PFSK-1 (cell line): ENCODE results near the gene CFAP20DC.

Experiments used
- FOXP2 ChIP-seq: optimal IDR thresholded peaks from 2 replicates; pipeline ENCODE3; 2011; ENCODE audit warnings: borderline replicate concordance, control low read depth, inconsistent platforms; ENCODE audit not compliant: insufficient read depth; ENCODE audit errors: extremely low read length, extremely low read depth
- POLR2AphosphoS5 ChIP-seq: IDR thresholded peaks from 2 replicates; pipeline ENCODE4 v1.6.1; 2012; ENCODE audit warnings: low read depth, mild to moderate bottlenecking, control low read depth, low read length, moderate library complexity
- REST ChIP-seq, 2 experiments: IDR thresholded peaks; 2 replicates each; pipeline versions ENCODE4 v1.6.1 to v1.8.0; 2011 to 2012; ENCODE audit warnings: low read depth in 2 of 2, low read length in 2 of 2, control low read depth in 1 of 2, inconsistent platforms in 1 of 2, mild to moderate bottlenecking in 1 of 2, moderate library complexity in 1 of 2; ENCODE audit not compliant: insufficient read depth in 1 of 2
- SIN3A ChIP-seq: IDR thresholded peaks from 2 replicates; pipeline ENCODE4 v1.6.1; 2012; ENCODE audit warnings: mild to moderate bottlenecking, low read length, moderate library complexity, borderline replicate concordance; ENCODE audit not compliant: insufficient read depth
- TAF1 ChIP-seq: IDR thresholded peaks from 2 replicates; pipeline ENCODE4 v1.6.1; 2012; ENCODE audit warnings: low read length, control low read depth, borderline replicate concordance; ENCODE audit not compliant: insufficient read depth

The CFAP20DC gene

GRCh38 chr3:58946875-58947274 lies 103.0 kb downstream of the CFAP20DC start:
- no peak for TF ChIP-seq POLR2AphosphoS5
- TF ChIP-seq REST (IDR thresholded peaks at IDR 0.05; ENCODE audit: insufficient read depth in 1 of 2, low read depth in 2 of 2, low read length in 2 of 2), result no peak
- TF ChIP-seq SIN3A, result no peak
- no peak for TF ChIP-seq TAF1
- no peak for TF ChIP-seq FOXP2

GRCh38 chr3:58938057-58938456 lies 111.8 kb downstream of the CFAP20DC start:
- TF ChIP-seq SIN3A, result no peak
- no peak for TF ChIP-seq TAF1
- TF ChIP-seq POLR2AphosphoS5, result no peak
- no peak for TF ChIP-seq FOXP2
- no peak for TF ChIP-seq REST (IDR thresholded peaks at IDR 0.05; ENCODE audit: insufficient read depth in 1 of 2, low read depth in 2 of 2, low read length in 2 of 2)

- TF ChIP-seq TAF1, result no peak
- TF ChIP-seq SIN3A, result no peak
- TF ChIP-seq FOXP2, result no peak
- TF ChIP-seq REST (IDR thresholded peaks at IDR 0.05; ENCODE audit: insufficient read depth in 1 of 2, low read depth in 2 of 2, low read length in 2 of 2), result no peak
- no peak for TF ChIP-seq POLR2AphosphoS5
These were observed 125.2 kb downstream of the CFAP20DC start for GRCh38 chr3:58924578-58924977.

- TF ChIP-seq FOXP2 (no peak), POLR2AphosphoS5 (no peak), REST (IDR thresholded peaks at IDR 0.05; ENCODE audit: insufficient read depth in 1 of 2, low read depth in 2 of 2, low read length in 2 of 2) (no peak), TAF1 (no peak), SIN3A (no peak)
These were observed 149.4 kb downstream of the CFAP20DC start for GRCh38 chr3:58900386-58900785.

GRCh38 chr3:58899953-58900298 lies 149.9 kb downstream of the CFAP20DC start:
- no peak for TF ChIP-seq SIN3A
- no peak for TF ChIP-seq TAF1
- no peak for TF ChIP-seq FOXP2
- no peak for TF ChIP-seq REST (IDR thresholded peaks at IDR 0.05; ENCODE audit: insufficient read depth in 1 of 2, low read depth in 2 of 2, low read length in 2 of 2)
- TF ChIP-seq POLR2AphosphoS5, result no peak
